Stimulated activated CD8-positive, alpha-beta memory T cell treated with anti-CD3 and anti-CD28 coated beads, Interleukin-2, amount 100 ng/mL, for 1 hour (primary cell): ENCODE measurements around the gene FRYL.
"Not testable (repeated sequence)": the region's sequence is repeated elsewhere in the genome, so short reads cannot be mapped to it uniquely, and the experiment has no call there.

Source experiments
- DNase-seq, 2 donors: peaks; one replicate each; pipeline ENCODE4 v3.0.0-alpha.2; 2020; ENCODE audit warnings: low read depth in 2 of 2

FRYL gene

DNA sequence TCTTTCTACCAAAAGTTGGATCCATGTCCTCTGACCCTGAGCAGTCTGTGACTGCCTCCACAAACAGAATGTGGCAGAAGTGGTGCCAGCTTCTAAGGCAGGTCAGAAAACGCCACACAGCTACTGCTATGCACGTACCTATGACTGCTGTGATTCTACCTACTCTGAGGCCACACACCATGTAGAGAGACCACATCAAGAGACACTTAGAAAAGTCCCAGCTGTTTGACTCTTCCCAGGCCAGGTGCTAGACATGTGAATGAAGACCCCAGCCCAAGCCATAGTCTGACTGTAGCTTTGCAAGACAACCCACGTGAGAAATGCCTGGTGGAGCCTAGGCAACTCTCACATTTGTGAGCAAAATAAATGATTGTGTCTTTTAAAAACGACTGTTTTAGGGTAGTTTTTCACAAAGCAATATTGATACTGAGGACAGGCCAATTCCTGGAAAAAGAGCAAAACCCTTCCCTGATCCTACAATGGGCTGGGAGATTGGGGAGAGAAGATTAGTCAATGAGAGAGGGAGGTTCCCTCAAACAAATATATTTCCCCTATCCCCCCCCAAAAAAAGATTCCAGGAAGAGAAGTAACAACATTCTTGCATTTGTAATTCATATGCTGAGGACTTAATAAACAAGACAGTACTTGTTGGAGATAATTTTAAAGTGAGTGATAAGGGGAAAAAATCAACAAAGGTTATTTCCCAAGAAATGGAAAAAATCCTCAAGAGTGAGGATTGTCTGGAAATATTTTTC lies 33.3 kb downstream of the FRYL start:
- no peak for DNase-seq

- not testable (repeated sequence) for DNase-seq
Measured at GRCh38 chr4:48745223-48745622, 34.9 kb downstream of the FRYL start.

DNA sequence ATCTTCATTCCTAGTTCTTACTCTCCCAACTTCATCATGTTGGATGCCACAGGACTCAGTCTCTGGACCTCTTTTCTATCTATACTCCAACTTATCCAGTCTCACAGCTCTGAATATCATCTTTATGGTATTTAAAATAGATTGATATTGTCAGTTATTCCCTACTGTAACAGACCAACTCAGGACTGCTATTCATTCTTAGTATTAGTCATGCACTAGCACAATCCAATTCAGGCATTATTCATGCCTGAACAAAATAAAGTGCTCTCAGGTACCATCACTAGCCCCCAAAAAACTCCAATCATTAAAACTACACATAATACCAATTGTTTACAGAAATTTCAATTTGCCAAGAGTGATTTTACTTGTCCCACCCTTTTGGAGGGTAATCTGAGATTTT lies 37.7 kb downstream of the FRYL start:
- DNase-seq, result no peak

DNA sequence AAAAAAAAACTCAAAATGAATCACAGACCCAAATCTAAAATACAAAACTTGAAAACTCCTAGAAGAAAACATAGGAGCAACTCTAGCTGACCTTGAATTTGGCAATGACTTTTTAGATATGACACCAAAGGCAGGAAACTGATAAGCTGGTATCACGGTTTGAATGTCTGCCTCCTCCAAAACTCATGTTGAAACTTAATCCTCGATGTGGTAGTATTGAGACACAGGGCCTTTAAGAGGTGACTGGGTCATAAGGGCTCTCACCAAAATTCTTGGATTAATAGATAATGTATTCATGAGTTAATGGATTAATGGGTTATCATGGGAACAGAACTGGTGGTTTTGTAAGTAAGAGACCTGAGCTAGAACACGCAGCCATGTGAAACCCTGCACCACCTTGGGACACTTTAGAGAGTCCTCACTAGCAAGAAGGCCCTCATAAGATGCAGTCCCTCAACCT lies 40.5 kb downstream of the FRYL start:
- DNase-seq, result no peak

DNA sequence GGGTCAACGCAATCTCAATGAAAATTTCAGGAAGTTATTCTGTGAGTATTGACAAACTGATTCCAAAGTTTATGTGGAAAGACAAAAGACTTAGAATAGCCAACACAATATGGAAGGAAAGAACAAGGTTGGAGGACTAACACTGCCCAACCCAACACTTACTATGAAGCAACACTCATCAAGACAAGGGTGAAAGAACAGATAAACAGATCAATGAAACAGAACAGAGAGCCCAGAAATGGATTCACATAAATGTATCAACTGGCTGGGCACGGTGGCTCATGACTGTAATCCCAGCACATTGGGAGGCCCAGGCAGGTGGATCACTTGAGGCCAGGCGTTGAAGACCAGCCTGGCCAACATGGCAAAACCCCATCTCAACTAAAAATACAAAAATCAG lies 41.2 kb downstream of the FRYL start:
- no peak for DNase-seq

- DNase-seq, result not testable (repeated sequence)
Measured at GRCh38 chr4:48728906-48729496, 51.1 kb downstream of the FRYL start.

- DNase-seq, result no peak
Measured at GRCh38 chr4:48727666-48728459, 52.2 kb downstream of the FRYL start.

- no peak for DNase-seq
Measured at GRCh38 chr4:48725414-48725813, 54.7 kb downstream of the FRYL start.

DNA sequence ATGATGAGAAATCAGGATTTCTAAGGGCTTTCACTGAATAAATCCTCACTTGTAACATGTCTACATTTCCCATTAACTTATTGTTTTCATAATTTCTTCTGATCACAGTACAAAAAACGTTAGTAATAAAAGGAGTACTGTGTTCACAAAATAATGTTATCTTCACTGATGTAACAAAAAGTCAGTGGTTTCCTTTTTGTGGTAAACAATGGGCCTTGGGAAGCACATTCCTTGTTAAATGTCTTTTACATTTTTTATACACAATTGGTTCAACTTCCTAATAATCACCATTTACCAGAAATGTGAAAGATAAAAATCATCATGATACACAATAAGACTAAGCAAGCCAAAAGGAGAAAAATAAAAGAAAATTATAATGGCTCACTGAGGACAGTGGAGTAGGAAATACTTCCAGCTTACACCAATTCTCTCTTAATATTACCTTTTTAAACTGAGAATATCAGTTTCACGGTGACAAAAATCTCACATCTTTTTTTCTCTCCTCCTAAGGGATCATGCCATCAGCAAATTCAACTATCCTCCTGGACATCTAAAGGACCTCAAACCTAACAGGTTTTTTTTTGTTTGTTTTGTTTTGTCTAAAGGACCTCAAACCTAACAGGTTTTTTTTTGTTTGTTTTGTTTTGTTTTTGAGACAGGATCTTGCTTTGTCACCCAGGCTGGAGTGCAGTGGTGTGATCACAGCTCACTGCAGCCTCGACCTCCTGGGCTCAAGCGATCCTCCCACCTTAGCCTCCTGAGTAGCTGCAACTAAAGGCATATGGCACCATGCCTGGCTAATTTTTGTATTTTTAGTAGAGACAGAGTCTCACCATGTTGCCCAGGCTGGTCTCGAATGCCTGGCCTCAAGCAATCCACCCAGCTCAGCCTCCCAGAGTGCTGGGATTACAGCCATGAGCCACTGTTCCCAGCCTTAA lies 57.3 kb downstream of the FRYL start:
- no peak for DNase-seq

- DNase-seq, result no peak
Measured at GRCh38 chr4:48720459-48720858, 59.6 kb downstream of the FRYL start.

- no peak for DNase-seq
Measured at GRCh38 chr4:48718818-48719465, 61.1 kb downstream of the FRYL start.

- not testable (repeated sequence) for DNase-seq
Measured at GRCh38 chr4:48716285-48716684, 63.8 kb downstream of the FRYL start.

- no peak for DNase-seq
Measured at GRCh38 chr4:48710446-48711209, 69.5 kb downstream of the FRYL start.

DNA sequence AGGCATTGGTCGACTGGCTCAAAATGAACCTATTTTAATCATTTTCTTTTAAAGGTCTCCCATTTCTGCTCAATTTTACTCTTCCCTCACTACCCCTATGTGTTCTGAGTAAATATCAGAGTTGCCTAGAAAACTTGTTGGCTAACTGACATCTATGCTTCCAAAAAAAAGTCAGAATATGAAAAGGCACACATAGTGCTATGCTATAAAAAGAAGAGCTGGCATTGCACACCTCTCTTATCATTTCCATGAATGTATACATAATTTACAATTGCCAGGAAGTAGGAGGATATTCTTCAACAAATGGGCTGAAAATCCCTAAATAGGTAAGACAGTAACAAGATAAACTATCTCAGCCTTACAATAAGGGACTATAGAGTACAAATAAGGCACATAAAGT lies 70.2 kb downstream of the FRYL start:
- no peak for DNase-seq

- no peak for DNase-seq
Measured at GRCh38 chr4:48708610-48709009, 71.5 kb downstream of the FRYL start.

DNA sequence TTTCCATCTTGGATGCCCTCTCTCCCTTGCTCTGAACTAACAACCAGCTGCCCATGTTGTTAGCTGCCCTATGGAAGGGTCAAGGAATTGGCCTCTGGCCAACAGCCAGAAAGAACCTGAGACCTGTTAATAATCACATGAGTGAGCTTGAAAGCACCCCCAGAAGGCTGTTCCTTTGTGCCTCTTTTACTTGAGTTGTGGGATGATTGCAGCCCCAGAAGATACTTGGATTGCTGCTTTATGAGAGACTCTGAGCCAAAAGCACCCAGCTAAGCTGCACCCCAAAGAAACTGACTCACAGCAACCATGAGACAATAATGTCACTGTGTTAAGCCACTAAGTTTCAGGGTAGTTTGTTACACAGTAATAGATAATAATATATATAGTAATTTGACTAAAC lies 73.3 kb downstream of the FRYL start:
- DNase-seq, result no peak

DNA sequence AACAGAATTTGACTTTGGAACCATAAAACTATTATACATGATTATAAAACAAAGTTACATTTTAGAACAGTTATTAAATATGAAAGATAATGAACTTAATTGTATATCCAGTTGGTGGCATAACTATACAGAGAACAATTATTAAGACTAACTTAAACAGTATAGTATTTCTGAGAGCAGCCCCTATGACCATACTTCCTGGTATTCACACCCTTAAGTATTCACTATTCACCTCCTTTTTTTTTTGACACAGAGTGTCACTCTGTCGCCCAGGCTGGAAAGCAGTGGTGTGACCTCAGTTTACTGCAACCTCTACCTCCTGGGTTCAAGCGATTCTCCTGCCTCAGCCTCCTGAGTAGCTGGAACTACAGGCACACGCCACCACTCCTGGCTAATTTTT lies 74.5 kb downstream of the FRYL start:
- DNase-seq, result no peak

GRCh38 chr4:48704091-48704802 lies 75.8 kb downstream of the FRYL start:
- DNase-seq, result no peak

DNA sequence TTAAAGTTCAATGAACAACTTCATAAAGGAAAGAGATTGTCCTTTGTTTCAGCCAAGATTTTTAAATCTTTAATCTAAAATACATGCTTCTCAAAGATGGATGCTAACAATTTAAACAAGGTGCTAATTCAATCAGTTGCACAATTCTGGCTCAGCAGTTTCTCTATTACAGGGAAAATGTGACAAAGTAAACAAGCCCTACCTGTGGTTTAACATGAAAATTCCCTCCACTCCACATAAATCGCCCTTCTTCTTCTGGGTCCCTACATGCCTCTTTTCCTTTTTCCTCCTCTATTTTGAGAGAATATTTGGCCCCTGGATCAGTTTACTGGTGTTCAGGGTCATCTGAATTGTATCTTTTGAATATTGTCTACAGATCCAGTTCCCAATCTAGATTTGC lies 80.6 kb downstream of the FRYL start:
- DNase-seq, result no peak
